Endothelial cell of umbilical vein (primary cell): ENCODE results near the gene BUB1.

Experiments used
- EZH2 ChIP-seq: IDR thresholded peaks from 2 replicates; pipeline ENCODE4 v1.6.1; 2012; ENCODE audit warnings: borderline replicate concordance, low read depth, mild to moderate bottlenecking, moderate library complexity, low read length, inconsistent platforms; ENCODE audit not compliant: severe bottlenecking
- TF ChIP-seq, protein P1 (sequence below), 2 donors: IDR thresholded peaks; 1 replicate in 1 of 2; 2 replicates in 1 of 2; pipeline ENCODE4 v1.5.1; 2011; ENCODE audit warnings: low read length in 2 of 2, mild to moderate bottlenecking in 2 of 2, moderate library complexity in 2 of 2, control low read depth in 1 of 2, inconsistent platforms in 1 of 2, low read depth in 1 of 2; ENCODE audit not compliant: insufficient read depth in 1 of 2; ENCODE audit errors: extremely low read depth in 1 of 2

DNA sequence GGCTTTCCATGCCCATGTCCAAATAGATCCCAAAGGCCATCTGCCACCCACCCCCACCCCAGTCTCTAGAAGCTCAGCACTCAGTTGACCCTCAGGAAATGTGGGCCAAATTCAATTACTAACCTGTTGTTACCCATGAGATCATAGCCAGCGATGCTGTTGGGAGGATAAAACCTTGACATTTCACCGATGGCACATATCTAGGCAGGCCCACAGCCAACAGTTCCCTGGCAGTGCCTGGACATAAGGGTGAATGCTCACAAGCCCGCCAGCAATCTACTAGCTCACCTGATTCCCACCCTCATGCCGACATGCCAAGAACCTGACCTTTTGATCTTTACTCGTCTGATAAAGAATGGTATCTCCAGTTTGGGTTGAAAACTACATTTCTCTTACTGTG is 42.7 kb upstream of the BUB1 start:
- no peak for TF ChIP-seq EZH2
- TF ChIP-seq, protein P1, sequence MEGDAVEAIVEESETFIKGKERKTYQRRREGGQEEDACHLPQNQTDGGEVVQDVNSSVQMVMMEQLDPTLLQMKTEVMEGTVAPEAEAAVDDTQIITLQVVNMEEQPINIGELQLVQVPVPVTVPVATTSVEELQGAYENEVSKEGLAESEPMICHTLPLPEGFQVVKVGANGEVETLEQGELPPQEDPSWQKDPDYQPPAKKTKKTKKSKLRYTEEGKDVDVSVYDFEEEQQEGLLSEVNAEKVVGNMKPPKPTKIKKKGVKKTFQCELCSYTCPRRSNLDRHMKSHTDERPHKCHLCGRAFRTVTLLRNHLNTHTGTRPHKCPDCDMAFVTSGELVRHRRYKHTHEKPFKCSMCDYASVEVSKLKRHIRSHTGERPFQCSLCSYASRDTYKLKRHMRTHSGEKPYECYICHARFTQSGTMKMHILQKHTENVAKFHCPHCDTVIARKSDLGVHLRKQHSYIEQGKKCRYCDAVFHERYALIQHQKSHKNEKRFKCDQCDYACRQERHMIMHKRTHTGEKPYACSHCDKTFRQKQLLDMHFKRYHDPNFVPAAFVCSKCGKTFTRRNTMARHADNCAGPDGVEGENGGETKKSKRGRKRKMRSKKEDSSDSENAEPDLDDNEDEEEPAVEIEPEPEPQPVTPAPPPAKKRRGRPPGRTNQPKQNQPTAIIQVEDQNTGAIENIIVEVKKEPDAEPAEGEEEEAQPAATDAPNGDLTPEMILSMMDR (IDR thresholded peaks at IDR 0.05; ENCODE audit: extremely low read depth in 1 of 2, insufficient read depth in 1 of 2, low read depth in 1 of 2, low read length in 2 of 2) = no peak
